T-helper 2 cell (primary cell): ENCODE measurements around the gene CLCN7.

Experiments used
- DNase-seq, 5 experiments: peaks; one replicate each; pipeline versions ENCODE4 v3.0.0 to v3.0.0-alpha.2; 2012 to 2022
- total RNA-seq, 2 donors: gene quantifications; one replicate each; lab custom pipeline; 2026; lab: John Stamatoyannopoulos, UW

CLCN7 gene
- total RNA-seq, result 71.5 to 74.5 reads per million in 2 donors

GRCh38 chr16:1474796-1475551 is at the start of gene CLCN7:
Gene CLCN7, minus strand, starts transcription at chr16:1475028. Its CDS starts 54 bp downstream, at chr16:1474974.
- DNase-seq, result peak; percentile 72 to 93 (median 83)

- DNase-seq, result no peak
Observed at GRCh38 chr16:1524366-1524765, 49.5 kb upstream of the CLCN7 start.

GRCh38 chr16:1523581-1524245 is 48.9 kb upstream of the CLCN7 start:
- DNase-seq, result no peak

DNA sequence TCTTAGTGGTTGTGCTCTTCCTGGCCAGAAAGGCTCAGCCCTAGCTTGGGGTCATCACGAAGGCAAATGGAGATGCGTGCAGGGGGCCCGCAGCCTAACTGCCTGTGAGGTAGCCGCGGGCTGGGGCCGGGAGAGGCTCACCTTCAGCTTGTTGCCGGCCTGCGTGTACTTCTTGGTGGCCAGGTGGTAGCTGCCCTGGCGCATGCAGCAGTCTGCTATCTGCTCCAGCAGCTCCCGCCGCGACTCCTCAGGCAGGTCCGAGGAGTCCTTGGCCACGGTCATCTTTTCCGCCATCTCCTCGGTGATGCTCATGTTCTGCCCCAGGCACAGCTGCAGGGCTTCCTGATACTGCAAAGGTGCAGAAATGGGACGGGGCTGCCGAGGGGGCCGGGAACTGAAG is 45.6 kb upstream of the CLCN7 start:
- no peak for DNase-seq

GRCh38 chr16:1519831-1520230 is 45.0 kb upstream of the CLCN7 start:
- DNase-seq, result no peak

DNA sequence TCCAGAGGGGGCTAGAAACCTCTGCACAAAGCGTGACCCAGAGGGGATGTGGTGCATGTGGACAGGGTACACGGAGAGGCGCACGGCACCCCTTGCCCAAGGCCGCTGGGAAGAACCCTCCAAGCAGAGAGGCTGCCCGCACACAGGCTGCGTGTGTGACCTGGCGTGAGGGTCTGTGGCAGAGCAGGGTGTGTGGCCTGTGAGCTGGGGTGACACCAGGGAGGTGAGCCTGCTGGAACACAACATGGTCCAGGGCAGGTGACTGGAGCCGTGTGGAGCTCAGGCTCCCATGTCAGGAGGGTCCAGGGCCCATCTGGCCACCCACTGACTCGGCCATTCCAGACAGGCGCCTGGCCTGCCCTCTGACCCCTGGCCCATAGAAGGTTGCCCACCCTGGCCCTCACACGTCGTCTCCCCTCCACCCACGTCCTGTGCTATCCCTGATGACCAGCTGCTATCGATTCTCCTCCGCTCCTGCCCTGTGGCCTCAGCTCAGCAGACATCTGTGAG is 43.9 kb upstream of the CLCN7 start:
- no peak for DNase-seq

- DNase-seq, result no peak
Observed at GRCh38 chr16:1514507-1514906, 39.7 kb upstream of the CLCN7 start.

- no peak for DNase-seq
Observed at GRCh38 chr16:1512774-1513173, 37.9 kb upstream of the CLCN7 start.

DNA sequence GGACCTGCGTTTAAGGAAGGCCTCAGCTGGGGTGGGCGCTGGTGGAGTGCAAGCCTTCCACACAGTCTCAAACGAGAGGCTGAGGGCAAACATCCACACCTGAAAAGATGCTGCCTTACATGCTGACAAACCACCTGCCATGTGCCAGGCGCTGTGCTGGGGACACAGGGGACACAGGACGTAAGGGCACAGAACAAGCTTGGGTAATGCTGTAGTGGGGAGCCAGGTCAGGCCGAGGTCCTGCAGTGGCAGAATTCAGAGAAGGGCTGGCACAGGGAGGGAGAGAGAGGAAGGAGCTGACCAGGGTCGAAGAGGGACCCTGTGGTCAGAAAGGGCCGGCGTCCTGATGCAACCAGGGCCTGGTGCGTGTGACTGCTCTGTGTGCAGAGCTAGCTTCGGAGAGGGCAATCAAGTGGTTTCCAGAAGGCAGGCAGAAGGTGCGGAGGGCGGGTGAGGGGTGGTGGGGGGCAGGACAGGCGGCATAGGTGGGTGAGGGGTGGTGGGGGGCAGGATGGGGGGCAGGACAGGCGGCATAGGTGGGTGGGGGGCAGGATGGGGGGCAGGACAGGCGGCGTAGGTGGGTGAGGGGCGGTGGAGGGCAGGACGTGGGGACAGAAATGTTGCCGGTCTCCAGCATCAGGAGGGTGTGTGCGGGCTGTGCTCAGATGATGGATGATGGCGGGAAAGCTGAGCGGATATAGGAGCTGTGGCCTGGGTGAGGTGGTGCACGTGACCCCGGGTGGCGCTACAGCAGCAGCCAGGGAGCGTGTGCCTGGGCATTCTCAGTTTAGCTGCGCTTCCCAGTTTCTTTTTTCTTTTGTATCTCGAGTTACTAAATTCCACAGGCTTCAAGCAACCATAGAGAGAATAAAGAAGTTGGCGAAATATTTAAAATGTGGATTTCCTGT is 37.1 kb upstream of the CLCN7 start:
- DNase-seq, result no peak

GRCh38 chr16:1510941-1511351 is 36.1 kb upstream of the CLCN7 start:
- no peak for DNase-seq

DNA sequence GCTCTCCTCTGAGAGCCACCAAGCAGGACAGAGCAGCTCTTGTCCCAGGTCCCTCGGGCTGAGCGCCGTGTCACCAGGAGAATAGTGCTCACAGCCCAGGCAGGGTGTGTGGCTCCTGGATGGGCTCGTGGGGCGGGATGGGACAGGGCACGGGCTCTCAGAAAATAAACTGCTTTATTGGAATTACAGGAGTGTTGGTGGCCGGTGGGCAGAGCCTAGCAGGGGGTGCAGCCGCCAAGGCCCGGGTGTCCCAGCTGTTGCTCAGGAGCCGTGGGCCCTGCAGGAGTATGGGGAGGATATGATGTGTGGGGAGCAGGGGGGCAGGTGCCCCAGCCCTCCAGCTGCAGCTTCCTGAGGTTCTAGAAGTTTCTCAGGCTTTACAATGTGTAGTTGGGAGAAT is 35.4 kb upstream of the CLCN7 start:
- no peak for DNase-seq

DNA sequence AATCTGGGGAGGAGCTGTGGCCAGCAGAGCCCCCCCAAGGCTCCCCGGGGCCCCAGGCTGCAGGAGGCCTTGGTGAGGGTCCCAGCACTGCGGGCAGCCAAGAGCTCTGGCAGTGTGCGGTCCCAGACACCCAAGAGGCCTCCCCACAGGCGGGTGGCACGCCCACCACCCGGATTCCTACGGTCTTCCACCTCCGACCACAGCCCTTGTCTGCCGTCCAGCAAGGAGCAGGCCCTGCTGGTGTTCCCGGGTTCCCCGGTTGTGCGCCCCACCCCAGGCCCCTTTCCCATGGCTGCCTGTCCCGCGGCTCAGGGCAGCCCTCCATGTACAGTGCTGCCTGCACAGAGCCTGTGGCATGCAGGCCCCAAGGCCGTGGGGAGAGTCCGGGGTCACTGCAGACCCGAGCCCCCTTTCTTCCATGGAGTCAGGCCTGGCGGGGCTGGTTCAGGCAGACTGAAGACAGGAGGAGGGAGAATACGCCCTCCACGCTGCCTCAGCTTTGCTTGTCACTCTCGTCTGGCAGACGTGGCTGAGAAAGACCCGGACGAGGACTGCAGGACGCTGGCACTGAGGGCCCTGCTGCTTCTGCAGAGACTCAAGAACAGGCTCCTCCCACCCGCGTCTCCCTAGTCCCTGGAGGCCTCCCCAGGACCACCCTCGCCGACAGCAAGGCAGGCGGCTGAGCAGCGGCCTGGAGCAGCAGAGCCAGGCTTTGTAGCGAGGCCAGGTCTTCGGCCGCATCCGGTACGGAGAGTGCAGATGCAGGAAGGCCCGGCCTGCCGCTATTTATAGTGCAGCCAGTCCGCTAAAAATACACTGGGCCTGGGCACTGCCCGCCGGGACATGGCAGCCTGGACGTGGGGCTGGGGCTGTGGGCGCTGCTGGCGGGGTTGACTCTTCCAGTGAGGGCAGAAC is 34.7 kb upstream of the CLCN7 start:
- DNase-seq, result no peak

DNA sequence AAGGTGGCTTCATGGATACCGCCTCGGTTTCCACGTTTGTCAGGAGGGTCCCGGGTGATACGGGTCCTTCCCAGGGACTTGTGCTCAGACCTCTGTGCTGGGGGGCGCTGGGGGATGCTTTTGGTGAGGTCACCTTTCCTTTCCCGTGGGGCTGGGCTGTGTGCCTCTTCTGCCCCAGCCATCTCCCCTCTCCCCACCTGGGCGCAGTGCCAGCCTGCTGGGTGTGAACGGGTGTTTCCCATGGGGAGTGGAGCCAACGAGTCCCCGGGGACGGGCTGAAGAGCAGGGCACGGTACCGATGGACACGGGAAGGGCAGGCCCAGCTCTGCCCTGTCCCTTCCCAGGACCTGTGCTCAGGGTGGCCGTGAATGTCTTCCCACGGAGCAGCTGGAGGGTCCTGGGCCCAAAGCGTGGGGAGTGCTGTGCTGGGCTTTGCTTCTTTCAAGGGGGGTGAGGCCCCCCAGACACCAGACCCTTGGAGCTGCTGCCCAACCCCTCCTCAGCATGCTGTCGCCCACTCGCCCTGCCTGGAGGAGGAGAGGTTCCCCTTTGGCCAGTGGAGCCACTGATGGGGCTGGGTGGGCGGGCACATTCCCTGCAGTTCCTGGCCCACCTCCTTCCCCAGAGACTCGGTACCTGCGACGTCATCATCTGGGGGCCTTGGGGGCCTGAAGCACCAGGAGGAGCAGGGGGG is 33.8 kb upstream of the CLCN7 start:
- DNase-seq, result no peak

DNA sequence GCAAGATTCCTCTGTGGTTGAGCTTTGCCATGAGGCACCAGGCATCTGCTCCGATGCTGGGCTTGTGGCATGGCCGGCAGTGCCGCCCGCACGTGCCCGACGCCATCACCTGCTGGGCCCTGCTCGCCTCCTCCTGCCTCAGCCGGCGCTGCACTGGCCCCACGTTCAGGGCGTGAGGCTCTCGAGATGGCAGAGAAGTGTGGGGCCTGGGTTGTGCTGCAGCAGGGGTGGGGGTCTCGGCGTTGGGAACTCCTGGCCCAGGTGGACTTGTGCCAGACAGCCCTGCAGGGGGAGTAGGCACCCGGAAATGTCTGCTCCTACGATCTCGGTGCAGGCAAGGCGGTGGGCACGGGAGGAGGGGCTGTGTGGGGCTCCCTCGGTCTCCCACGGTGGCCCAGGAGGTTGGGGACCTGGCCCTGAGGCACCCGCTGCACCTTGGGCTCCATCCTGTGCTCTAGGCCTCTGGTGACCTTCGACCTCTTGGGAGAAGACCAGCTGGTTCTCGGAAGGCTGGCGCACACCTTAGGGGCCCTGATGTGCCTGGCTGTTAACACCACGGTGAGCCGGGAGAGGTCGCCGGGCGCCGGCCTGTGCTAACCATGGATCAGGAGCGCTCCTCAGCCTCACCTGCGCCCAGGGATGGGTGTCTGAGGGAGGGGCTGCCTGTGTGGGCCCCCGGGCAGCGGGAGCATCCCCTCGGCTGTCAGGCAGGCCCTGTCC is 31.8 kb upstream of the CLCN7 start:
- no peak for DNase-seq

DNA sequence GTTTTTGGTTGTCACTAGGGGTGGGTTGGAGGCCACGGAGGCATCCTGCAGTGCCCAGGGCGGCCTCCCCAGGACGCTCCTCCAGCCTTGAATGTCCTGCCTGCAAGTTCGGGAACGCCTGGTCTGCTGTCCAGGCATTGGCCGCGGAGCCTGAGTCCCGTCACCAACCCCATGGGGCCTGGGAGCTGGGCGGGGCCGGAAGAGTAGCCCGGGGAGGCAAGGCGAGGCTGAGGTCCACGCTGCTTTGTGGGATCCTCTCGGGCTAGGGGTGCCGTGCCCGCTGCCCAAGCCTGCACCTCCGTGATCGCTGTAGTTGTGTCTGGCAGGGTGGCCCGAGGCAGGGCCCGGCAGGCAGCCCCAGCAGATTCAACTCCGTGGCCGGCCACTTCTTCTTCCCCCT is 31.1 kb upstream of the CLCN7 start:
- no peak for DNase-seq

GRCh38 chr16:1505073-1505844 is 30.4 kb upstream of the CLCN7 start:
- no peak for DNase-seq

DNA sequence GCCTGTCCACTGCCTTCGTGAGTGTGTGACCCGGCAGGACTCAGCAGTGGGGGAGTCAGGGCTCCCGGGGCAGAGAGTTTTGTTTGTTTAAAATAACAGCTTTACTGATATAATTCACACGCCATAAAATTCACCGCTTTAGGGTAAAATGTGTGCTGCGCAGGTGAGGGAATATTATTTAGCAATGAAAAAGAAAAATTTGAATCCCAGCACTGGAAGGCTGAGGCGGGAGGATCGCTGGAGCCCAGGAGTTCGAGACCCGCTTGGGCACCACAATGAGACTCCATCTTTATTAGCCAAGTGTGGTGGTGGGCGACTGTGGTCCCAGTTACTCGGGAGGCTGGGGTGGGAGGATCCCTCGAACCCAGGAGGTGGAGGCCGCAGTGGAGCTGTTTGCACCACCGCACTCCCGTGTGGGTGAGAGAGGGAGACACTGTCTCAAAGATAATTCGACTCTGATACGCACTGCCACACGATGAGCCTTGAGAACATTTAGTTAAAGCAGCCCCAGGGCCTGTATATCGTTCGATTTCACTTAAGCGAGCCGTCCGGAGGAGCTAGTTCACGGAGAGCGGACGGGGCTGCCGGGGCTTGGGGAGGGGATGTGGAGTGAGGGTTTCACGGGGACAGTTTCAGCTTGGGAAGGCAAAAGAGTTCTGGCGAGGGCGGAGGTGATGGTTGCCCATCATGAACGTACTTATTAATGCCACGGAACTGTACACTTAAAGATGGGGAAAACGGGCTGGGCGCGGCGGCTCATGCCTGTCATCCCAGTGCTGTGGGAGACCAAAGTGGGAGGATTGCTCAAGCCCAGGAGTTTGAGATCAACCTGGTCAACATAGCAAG is 28.5 kb upstream of the CLCN7 start:
- DNase-seq, result no peak

- DNase-seq, result no peak
Observed at GRCh38 chr16:1502092-1503004, 27.5 kb upstream of the CLCN7 start.
